ENCODE results near the gene SOX12.
"Not testable (repeated sequence)": the region's sequence is repeated elsewhere in the genome, so short reads cannot be mapped to it uniquely, and the experiment has no call there.

Gene SOX12

DNA sequence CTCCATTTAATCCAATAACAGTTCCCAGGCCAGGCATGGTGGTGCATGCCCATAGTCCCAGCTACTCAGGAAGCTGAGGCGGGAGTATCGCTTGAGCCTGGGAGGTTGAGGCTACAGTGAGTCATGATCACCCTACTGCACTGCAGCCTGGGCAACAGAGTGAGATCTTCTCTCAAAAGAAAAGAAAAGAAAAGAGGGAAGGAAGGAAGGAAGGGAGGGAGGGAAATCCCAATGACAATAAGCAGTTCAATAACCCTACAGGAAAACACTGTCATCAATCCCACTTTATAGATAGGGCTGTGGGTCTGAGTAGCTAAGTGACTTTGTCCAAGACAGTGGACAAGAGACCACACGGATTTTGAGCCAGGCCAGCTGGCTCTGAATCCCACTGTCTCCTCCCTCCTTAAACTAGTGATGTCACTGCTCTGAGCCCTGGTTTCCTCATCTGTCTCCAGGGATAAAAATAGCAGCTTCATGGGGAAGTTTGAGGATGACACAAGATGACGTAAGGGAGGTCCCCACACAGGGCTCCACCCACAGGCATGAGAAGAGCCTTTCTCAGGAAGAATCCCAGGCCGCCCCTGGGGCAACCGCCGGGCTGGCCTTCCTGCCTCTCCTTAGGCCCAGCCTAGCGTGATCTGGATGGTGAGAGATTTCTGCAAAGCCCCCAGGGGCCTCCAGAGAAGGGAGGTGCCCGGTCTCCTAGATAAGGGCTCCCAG lies 48.0 kb downstream of the SOX12 start:
- TF ChIP-seq, protein P1, sequence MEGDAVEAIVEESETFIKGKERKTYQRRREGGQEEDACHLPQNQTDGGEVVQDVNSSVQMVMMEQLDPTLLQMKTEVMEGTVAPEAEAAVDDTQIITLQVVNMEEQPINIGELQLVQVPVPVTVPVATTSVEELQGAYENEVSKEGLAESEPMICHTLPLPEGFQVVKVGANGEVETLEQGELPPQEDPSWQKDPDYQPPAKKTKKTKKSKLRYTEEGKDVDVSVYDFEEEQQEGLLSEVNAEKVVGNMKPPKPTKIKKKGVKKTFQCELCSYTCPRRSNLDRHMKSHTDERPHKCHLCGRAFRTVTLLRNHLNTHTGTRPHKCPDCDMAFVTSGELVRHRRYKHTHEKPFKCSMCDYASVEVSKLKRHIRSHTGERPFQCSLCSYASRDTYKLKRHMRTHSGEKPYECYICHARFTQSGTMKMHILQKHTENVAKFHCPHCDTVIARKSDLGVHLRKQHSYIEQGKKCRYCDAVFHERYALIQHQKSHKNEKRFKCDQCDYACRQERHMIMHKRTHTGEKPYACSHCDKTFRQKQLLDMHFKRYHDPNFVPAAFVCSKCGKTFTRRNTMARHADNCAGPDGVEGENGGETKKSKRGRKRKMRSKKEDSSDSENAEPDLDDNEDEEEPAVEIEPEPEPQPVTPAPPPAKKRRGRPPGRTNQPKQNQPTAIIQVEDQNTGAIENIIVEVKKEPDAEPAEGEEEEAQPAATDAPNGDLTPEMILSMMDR (IDR thresholded peaks at IDR 0.05; ENCODE audit: borderline replicate concordance, control extremely low read depth, extremely low read depth, insufficient read depth, missing control alignments), result no peak
- DNase-seq (ENCODE audit: low spot score), result no peak
- in situ Hi-C loops (cut with MboI; ENCODE audit: low sequenced_read_pairs, unreplicated experiment), result no loop called here

GRCh38 chr20:375265-375889 lies 50.0 kb downstream of the SOX12 start:
- in situ Hi-C loops (cut with MboI; ENCODE audit: low sequenced_read_pairs, unreplicated experiment), result no loop called here
- no peak for DNase-seq (ENCODE audit: low spot score)
- TF ChIP-seq, protein P1 (IDR thresholded peaks at IDR 0.05; ENCODE audit: borderline replicate concordance, control extremely low read depth, extremely low read depth, insufficient read depth, missing control alignments), result no peak

- DNase-seq (ENCODE audit: low spot score), result no peak
- TF ChIP-seq, protein P1 (IDR thresholded peaks at IDR 0.05; ENCODE audit: borderline replicate concordance, control extremely low read depth, extremely low read depth, insufficient read depth, missing control alignments), result no peak
- in situ Hi-C loops (cut with MboI; ENCODE audit: low sequenced_read_pairs, unreplicated experiment), result no loop called here
Observed at GRCh38 chr20:376089-376488, 50.7 kb downstream of the SOX12 start.

DNA sequence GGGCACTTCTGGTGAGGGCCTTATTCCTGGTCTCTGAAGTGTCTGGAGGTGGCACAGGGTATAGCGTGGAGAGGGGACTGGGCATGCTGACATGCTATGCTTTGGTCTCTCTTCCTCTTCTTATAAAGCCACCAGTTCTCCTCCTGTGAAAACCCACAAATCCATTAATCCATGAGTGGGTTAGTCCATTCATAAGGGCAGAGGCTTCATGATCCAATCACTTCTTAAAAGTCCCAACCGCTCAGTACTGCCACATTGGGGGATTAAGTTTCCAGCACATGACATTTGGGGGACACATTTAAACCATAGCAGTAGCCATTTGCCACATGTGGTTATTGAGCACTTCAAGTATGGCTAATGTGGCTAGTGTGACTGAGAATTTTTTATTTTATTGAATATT lies 51.4 kb downstream of the SOX12 start:
- in situ Hi-C loops (cut with MboI; ENCODE audit: low sequenced_read_pairs, unreplicated experiment), result no loop called here
- TF ChIP-seq, protein P1 (IDR thresholded peaks at IDR 0.05; ENCODE audit: borderline replicate concordance, control extremely low read depth, extremely low read depth, insufficient read depth, missing control alignments), result no peak
- no peak for DNase-seq (ENCODE audit: low spot score)

DNA sequence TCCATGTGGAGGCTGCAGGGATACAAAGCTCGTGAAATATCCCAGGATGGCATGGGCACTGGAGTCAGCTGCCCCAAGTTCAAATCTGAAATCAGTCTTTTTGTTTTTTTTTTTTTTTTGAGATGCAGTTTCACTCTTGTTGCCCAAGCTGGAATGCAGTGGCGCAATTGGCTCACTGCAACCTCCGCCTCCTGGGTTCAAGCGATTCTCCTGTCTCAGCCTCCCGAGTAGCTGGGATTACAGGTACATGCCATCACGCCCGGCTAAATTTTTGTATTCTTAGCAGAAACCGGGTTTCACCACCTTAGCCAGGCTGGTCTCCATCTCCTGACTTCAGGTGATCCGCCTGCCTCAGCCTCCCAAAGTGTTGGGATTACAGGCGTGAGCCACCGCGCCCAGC lies 52.2 kb downstream of the SOX12 start:
- in situ Hi-C loops (cut with MboI; ENCODE audit: low sequenced_read_pairs, unreplicated experiment); DNase-seq (ENCODE audit: low spot score): not testable (repeated sequence)

- TF ChIP-seq, protein P1 (IDR thresholded peaks at IDR 0.05; ENCODE audit: borderline replicate concordance, control extremely low read depth, extremely low read depth, insufficient read depth, missing control alignments), result no peak
- no peak for DNase-seq (ENCODE audit: low spot score)
- in situ Hi-C loops (cut with MboI; ENCODE audit: low sequenced_read_pairs, unreplicated experiment), result no loop called here
Observed at GRCh38 chr20:378961-379336, 53.6 kb downstream of the SOX12 start.

All from GM13976 (cell line).